Measurements from ENCODE around the gene LMTK2. TPM values are rescaled to one million over a fixed set of nuclear protein-coding genes. Genes with fewer than 3 reads are reported as not detected.

LMTK2 gene
- polyA plus RNA-seq, 3 donors from 2014 or later: 0.85 to 3.1 (median 1.3) TPM

- Mint-ChIP-seq H3K4me3 (peak overlapping the region in 2 of 5 donors; percentile 20 to 88), H3K4me1 (peaks cover 43 to 45% of the 10 kb centered on the region in 2 donors), H3K27me3 (ENCODE audit: low read depth in 3 of 3) (peaks cover 5 to 31% (median 24%) of the 10 kb centered on the region in 3 donors), H3K9me3 (no peaks in the 10 kb centered on the region), H3K27ac (no peak overlapping the region), H3K36me3 (peaks cover 2 to 25% (median 12%) of the 10 kb centered on the region in 3 donors)
- no peak for DNase-seq
Measured at GRCh38 chr7:98134420-98135228, 28.0 kb downstream of the LMTK2 start.

DNA sequence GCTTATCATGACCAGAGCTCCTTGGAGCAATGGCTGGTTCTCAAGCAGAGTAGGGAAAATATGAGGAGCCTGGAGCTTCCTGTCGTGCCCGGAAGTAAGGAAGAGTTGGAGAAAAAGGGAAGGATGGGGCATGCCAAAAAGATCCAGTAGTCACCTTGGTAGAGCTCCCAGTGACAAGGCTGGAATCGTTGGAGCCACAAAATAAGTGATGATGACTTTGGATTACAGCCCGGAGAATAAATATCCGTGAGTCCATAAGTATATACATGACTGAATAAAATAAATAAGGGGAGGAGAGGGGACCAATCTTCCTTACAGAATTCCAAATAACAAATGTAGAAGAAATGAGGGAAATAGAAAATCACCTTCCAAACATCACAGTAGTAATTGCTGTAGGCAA lies 29.3 kb downstream of the LMTK2 start:
- no peak overlapping the region for H3K27ac Mint-ChIP-seq
- no peaks in the 10 kb centered on the region for H3K9me3 Mint-ChIP-seq
- peaks cover 5 to 31% (median 23%) of the 10 kb centered on the region in 3 donors for H3K27me3 Mint-ChIP-seq (ENCODE audit: low read depth in 3 of 3)
- peaks cover 40 to 43% of the 10 kb centered on the region in 2 donors for H3K4me1 Mint-ChIP-seq
- H3K4me3 Mint-ChIP-seq: no peak overlapping the region
- H3K36me3 Mint-ChIP-seq: peaks cover 5 to 31% (median 15%) of the 10 kb centered on the region in 3 donors
- no peak for DNase-seq

GRCh38 chr7:98136423-98136822 lies 29.8 kb downstream of the LMTK2 start:
- no peaks in the 10 kb centered on the region for H3K9me3 Mint-ChIP-seq
- H3K27ac Mint-ChIP-seq: no peak overlapping the region
- DNase-seq: no peak
- H3K36me3 Mint-ChIP-seq: peaks cover 5 to 31% (median 16%) of the 10 kb centered on the region in 3 donors
- H3K4me1 Mint-ChIP-seq: peaks cover 36 to 39% of the 10 kb centered on the region in 2 donors
- H3K4me3 Mint-ChIP-seq: no peak overlapping the region
- H3K27me3 Mint-ChIP-seq (ENCODE audit: low read depth in 3 of 3): peaks cover 5 to 31% (median 22%) of the 10 kb centered on the region in 3 donors

DNA sequence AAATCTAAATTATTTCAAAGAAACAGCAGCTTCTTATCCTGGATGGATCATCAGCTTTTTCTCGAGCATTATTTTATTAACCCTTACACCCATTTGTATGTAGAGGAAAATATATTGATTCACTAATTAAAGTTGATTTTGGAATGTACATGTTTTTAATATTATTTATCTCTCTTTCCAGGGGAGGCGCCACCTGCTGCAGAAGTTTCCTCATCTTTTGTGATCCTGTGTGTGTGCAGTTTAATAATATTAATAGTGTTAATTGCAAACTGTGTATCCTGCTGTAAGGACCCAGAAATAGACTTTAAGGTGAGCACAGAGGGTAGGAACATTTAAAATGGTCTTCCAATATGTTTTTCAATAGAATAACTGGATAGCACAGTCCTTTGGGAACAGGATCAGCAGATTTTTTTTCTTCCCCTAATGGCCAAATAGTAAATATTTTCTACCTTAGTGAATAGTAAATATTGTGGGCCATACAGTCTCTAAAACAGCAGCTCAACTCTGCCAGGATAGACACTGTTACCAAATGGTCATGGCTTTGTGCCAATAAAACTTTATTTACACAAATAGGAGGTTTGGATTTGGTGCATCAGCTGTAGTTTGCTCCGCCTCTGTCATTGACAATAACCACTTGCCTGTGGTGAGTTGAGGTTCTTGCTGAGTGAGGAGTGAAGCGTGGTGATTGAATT lies 30.6 kb downstream of the LMTK2 start:
- H3K9me3 Mint-ChIP-seq: no peaks in the 10 kb centered on the region
- peaks cover 27 to 30% of the 10 kb centered on the region in 2 donors for H3K4me1 Mint-ChIP-seq
- no peak overlapping the region for H3K27ac Mint-ChIP-seq
- H3K36me3 Mint-ChIP-seq: peaks cover 5 to 31% (median 19%) of the 10 kb centered on the region in 3 donors
- H3K27me3 Mint-ChIP-seq (ENCODE audit: low read depth in 3 of 3): peaks cover 0 to 25% (median 14%) of the 10 kb centered on the region in 3 donors
- no peak for DNase-seq
- H3K4me3 Mint-ChIP-seq: no peak overlapping the region

DNA sequence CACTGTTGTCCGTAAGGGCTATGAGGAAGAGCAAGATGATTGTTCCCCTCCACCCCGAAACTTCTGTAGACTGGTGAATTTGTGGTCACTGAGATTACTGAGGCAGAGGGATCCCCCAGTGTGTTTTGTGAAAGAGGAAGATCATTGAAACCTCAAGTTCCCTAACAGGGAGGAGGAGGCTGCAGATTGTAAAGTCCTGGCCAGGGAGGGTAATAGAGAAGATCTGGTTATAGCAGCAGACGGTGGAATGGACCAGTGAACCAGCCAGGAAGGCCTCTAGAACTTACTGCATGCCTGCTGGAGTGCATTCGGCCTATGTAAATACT lies 31.1 kb downstream of the LMTK2 start:
- Mint-ChIP-seq H3K4me3 (no peak overlapping the region), H3K27ac (no peak overlapping the region)

GRCh38 chr7:98138672-98139071 lies 32.0 kb downstream of the LMTK2 start:
- no peak for DNase-seq
- no peak overlapping the region for H3K4me3 Mint-ChIP-seq
- peaks cover 5 to 44% (median 22%) of the 10 kb centered on the region in 3 donors for H3K36me3 Mint-ChIP-seq
- no peaks in the 10 kb centered on the region for H3K9me3 Mint-ChIP-seq
- H3K27me3 Mint-ChIP-seq (ENCODE audit: low read depth in 3 of 3): peaks cover 0 to 16% (median 3%) of the 10 kb centered on the region in 3 donors
- no peak overlapping the region for H3K27ac Mint-ChIP-seq
- peaks cover 13 to 16% of the 10 kb centered on the region in 2 donors for H3K4me1 Mint-ChIP-seq

More for the DNA sequence above, 31.1 kb downstream of the LMTK2 start:
- DNase-seq: no peak
- no peaks in the 10 kb centered on the region for H3K9me3 Mint-ChIP-seq
- H3K36me3 Mint-ChIP-seq: peaks cover 5 to 35% (median 19%) of the 10 kb centered on the region in 3 donors
- H3K27me3 Mint-ChIP-seq (ENCODE audit: low read depth in 3 of 3): peaks cover 0 to 23% (median 12%) of the 10 kb centered on the region in 3 donors
- peaks cover 22 to 25% of the 10 kb centered on the region in 2 donors for H3K4me1 Mint-ChIP-seq

DNA sequence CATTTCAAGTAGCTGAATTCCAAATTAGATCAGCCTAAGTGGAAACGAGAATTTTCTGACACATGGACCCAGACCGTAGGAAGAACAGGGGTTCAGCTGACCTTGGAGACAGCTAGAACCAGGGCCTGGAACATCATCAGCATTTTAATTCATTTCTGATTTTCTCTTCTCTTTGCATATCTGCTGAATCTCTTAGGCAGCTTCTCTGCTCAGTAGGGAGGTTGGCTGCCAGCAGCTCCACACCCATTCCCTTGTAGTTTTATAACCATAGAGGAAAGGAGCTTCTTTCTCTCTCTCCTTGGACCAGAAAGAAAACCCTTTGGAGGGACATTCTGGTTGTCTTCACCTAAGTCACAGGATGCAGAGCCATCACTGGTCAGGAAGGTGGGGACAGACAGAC lies 36.0 kb downstream of the LMTK2 start:
- no peak for DNase-seq
- Mint-ChIP-seq H3K27ac (no peak overlapping the region), H3K27me3 (ENCODE audit: low read depth in 3 of 3) (peaks cover 0 to 4% (median 0%) of the 10 kb centered on the region in 3 donors), H3K36me3 (peaks cover 17 to 53% (median 20%) of the 10 kb centered on the region in 3 donors), H3K4me1 (no peaks in the 10 kb centered on the region), H3K4me3 (no peak overlapping the region), H3K9me3 (no peaks in the 10 kb centered on the region)

DNA sequence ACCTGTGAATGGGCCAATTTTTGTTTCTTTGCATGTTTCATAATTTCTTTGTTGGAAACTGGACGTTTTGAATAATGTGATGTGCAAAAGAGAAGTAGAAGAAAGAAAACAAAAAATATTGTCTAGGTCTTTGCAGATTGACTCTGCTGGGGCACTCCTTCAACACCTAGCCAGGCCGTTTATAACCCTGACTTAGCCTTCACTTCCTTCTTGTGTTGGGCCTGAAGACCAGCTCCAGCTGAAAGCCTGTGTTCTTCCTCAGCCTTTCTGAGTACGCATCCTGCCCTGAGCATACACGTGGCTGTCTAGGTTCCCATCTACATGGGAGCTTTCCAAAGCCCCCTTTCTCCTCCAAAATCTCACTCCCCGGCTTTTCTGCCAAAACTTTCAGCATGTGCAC lies 41.9 kb downstream of the LMTK2 start:
- DNase-seq: no peak
- peaks cover 22 to 43% (median 29%) of the 10 kb centered on the region in 3 donors for H3K36me3 Mint-ChIP-seq
- H3K4me1 Mint-ChIP-seq: no peaks in the 10 kb centered on the region
- no peaks in the 10 kb centered on the region for H3K9me3 Mint-ChIP-seq
- H3K4me3 Mint-ChIP-seq: no peak overlapping the region
- H3K27me3 Mint-ChIP-seq (ENCODE audit: low read depth in 3 of 3): peaks cover 0 to 2% (median 0%) of the 10 kb centered on the region in 3 donors
- no peak overlapping the region for H3K27ac Mint-ChIP-seq

DNA sequence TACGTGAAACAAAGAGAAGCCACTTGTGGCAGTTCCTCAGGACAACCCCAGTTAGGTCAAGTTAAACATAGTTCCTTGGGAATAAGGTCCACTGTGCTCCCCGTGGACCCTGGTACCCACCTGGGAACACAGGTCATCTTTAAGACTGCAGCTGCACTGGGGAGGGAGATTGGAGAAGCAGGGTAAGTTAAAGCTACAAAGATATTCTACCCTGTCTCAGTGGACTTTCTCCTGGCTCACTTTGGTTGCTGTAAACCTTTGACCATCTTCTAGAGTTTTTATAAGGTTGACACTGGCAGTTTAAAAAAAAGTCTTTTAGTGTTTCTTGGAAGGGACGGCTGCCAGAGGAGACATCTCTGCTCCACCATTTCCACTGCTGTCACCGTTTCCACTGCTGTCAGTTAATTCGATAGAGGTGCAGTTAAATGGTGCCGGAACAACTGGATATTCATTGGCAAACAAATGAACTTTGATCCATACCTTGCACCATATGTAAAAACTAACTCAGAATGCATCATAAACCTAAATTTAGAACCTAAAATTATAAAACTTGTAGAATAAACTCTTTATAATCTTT lies 42.5 kb downstream of the LMTK2 start:
- no peak overlapping the region for H3K4me3 Mint-ChIP-seq
- no peaks in the 10 kb centered on the region for H3K4me1 Mint-ChIP-seq
- no peak overlapping the region for H3K27ac Mint-ChIP-seq
- no peak for DNase-seq
- peaks cover 20 to 42% (median 32%) of the 10 kb centered on the region in 3 donors for H3K36me3 Mint-ChIP-seq
- no peaks in the 10 kb centered on the region for H3K9me3 Mint-ChIP-seq
- peaks cover 0 to 2% (median 0%) of the 10 kb centered on the region in 3 donors for H3K27me3 Mint-ChIP-seq (ENCODE audit: low read depth in 3 of 3)

DNA sequence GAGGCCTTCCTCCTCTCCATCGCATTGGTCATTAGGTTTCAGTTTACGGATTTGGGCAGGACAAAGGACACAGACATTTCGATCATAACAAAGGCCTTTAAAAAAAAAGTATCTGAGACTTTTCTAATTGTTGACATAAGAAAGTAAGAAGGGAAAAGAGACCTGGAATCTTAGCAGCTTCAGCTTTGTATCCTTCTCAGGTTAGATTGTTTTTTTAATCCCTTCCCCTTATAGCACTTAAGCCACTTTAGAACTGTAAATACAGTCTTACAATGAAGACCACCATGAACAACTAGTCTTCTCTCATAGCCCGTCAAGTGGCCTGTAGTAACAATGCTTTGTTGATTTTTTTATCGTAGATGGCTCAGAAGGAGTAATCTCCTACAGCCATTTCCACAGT lies 45.2 kb downstream of the LMTK2 start:
- Mint-ChIP-seq H3K36me3 (peaks cover 31 to 52% (median 36%) of the 10 kb centered on the region in 3 donors), H3K4me1 (no peaks in the 10 kb centered on the region), H3K27ac (no peak overlapping the region), H3K9me3 (no peaks in the 10 kb centered on the region), H3K4me3 (no peak overlapping the region), H3K27me3 (ENCODE audit: low read depth in 3 of 3) (peaks cover 0 to 2% (median 0%) of the 10 kb centered on the region in 3 donors)
- no peak for DNase-seq

DNA sequence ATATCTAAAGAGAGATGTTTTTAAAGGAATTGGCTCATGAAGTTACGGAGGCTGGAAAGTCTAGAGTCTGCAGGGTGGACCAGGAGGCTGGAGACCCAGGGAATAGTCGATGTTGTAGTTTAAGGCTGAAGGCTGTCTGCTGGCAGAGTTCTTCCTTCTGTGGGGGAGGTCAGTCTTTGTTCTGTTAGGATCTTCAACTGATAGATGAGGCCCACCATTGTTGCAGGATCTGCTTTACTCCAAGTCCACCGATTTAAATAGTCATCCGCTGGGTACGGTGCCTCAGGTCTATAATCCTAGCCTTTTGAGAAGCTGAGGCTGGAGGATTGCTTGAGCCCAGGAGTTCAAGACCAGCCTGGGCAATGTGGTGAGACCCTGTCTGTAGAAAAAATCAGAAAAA lies 50.0 kb downstream of the LMTK2 start:
- H3K4me3 Mint-ChIP-seq: no peak overlapping the region
- no peak overlapping the region for H3K27ac Mint-ChIP-seq
- H3K27me3 Mint-ChIP-seq (ENCODE audit: low read depth in 3 of 3): peaks cover 0 to 2% (median 0%) of the 10 kb centered on the region in 3 donors
- H3K36me3 Mint-ChIP-seq: peaks cover 20 to 57% (median 33%) of the 10 kb centered on the region in 3 donors
- H3K9me3 Mint-ChIP-seq: no peaks in the 10 kb centered on the region
- DNase-seq: no peak
- no peaks in the 10 kb centered on the region for H3K4me1 Mint-ChIP-seq

- Mint-ChIP-seq H3K4me3 (no peak overlapping the region), H3K36me3 (peaks cover 12 to 49% (median 27%) of the 10 kb centered on the region in 3 donors), H3K9me3 (no peaks in the 10 kb centered on the region)
Measured at GRCh38 chr7:98157761-98158160, 51.1 kb downstream of the LMTK2 start.

GRCh38 chr7:98162758-98163157 lies 56.1 kb downstream of the LMTK2 start:
- peaks cover 0 to 3% of the 10 kb centered on the region in 2 donors for H3K4me1 Mint-ChIP-seq
- no peak overlapping the region for H3K27ac Mint-ChIP-seq
- DNase-seq: no peak
- no peak overlapping the region for H3K4me3 Mint-ChIP-seq
- H3K27me3 Mint-ChIP-seq (ENCODE audit: low read depth in 3 of 3): peaks cover 0 to 3% (median 0%) of the 10 kb centered on the region in 3 donors
- no peaks in the 10 kb centered on the region for H3K9me3 Mint-ChIP-seq
- H3K36me3 Mint-ChIP-seq: peaks cover 0 to 11% (median 1%) of the 10 kb centered on the region in 3 donors

More at GRCh38 chr7:98157761-98158160, 51.1 kb downstream of the LMTK2 start:
- DNase-seq: no peak
- no peak overlapping the region for H3K27ac Mint-ChIP-seq
- H3K4me1 Mint-ChIP-seq: no peaks in the 10 kb centered on the region
- H3K27me3 Mint-ChIP-seq (ENCODE audit: low read depth in 3 of 3): peaks cover 0 to 2% (median 0%) of the 10 kb centered on the region in 3 donors

GRCh38 chr7:98163269-98163668 lies 56.6 kb downstream of the LMTK2 start:
- H3K36me3 Mint-ChIP-seq: peaks cover 0 to 9% (median 0%) of the 10 kb centered on the region in 3 donors
- H3K27ac Mint-ChIP-seq: no peak overlapping the region
- no peaks in the 10 kb centered on the region for H3K9me3 Mint-ChIP-seq
- peaks cover 0 to 3% (median 0%) of the 10 kb centered on the region in 3 donors for H3K27me3 Mint-ChIP-seq (ENCODE audit: low read depth in 3 of 3)
- no peak overlapping the region for H3K4me3 Mint-ChIP-seq
- DNase-seq: no peak
- peaks cover 0 to 3% of the 10 kb centered on the region in 2 donors for H3K4me1 Mint-ChIP-seq

Data from immature natural killer cell (primary cell).